LNCaP clone FGC (cell line): ENCODE measurements around the gene ZNF280A.

Experiments used
- DNase-seq: peaks from one replicate; pipeline ENCODE4 v3.0.0-alpha.2; 2011; ENCODE audit warnings: low read depth
- H3K4me3 ChIP-seq: 2 replicates; pipeline ENCODE4 v1.5.1; 2011; ENCODE audit warnings: mild to moderate bottlenecking, low read depth, low read length, control low read depth
- CTCF ChIP-seq: IDR thresholded peaks from 2 replicates; pipeline ENCODE4 v1.5.1; 2012; ENCODE audit warnings: mild to moderate bottlenecking; ENCODE audit not compliant: control insufficient read depth, insufficient read depth; ENCODE audit errors: extremely low read depth

Gene ZNF280A

GRCh38 chr22:22550789-22551434, 30.8 kb upstream of the ZNF280A start:
- H3K4me3 ChIP-seq: no peak overlapping the region
- TF ChIP-seq CTCF: no peak
- no peak for DNase-seq

DNA sequence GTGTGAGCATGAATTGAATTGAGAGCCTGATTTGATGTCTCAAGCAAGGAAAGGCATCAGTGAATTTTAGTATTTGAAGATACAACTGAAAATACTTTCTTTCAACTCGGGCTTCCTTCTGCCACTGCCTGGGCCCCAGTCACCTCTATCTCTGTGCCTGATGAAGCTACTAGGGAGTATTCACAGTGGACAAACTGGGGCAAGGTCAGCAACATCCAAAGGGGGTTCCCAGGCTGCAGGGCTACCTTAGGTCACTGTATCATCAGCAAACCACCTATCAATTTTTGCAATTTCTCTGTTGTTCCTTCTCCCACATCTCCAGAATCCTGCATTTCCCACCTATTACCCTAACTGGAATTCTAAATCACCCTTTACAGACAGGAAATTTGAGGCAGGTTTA, 28.8 kb upstream of the ZNF280A start:
- no peak for DNase-seq
- no peak for TF ChIP-seq CTCF
- H3K4me3 ChIP-seq: no peak overlapping the region

DNA sequence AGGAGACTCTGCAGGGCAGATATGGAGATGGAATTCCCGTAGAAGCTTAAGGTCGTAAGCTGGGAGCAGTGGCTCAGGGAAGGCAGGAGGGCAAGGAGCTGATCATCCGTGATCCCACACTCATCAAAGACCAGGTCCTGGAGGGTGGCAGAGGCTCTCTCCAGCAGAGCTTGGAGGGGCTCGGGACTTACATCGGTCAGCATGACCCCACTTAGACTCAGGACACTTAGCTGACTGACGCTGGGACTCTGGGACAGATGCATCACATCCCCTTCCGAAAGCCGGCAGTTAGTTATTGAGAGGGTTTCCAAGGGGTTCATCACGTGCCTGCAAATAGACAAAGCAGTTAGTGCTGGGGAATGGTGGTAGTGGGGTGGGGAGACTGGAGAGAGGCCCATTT, 28.2 kb upstream of the ZNF280A start:
- no peak overlapping the region for H3K4me3 ChIP-seq
- DNase-seq: no peak
- TF ChIP-seq CTCF: no peak

- TF ChIP-seq CTCF: no peak
- no peak overlapping the region for H3K4me3 ChIP-seq
- DNase-seq: no peak
Measured at GRCh38 chr22:22547692-22548300, 27.7 kb upstream of the ZNF280A start.

- no peak for TF ChIP-seq CTCF
Measured at GRCh38 chr22:22547226-22547625, 27.2 kb upstream of the ZNF280A start.

GRCh38 chr22:22546490-22546889, 26.4 kb upstream of the ZNF280A start:
- TF ChIP-seq CTCF: no peak
- no peak for DNase-seq
- H3K4me3 ChIP-seq: no peak overlapping the region

More at GRCh38 chr22:22547226-22547625, 27.2 kb upstream of the ZNF280A start:
- DNase-seq: no peak
- H3K4me3 ChIP-seq: no peak overlapping the region

DNA sequence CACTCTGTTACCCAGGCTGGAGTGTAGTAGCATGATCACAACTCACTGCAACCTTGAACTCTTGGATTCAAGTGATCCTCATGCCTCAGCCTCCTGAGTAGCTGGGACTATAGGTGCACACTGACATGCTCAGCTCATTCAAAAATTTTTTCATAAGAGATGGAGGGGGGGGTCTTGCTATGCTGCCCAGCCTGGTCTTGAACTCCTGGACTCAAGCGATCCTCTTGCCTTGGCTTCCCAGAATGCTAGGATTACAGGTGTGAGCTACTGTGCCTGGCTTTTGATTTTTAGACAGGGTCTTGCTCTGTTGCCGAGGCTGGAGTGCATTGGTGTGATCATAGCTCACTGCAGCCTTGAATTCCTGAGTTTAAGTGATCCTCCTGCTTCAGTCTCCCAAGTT, 25.0 kb upstream of the ZNF280A start:
- TF ChIP-seq CTCF: no peak
- DNase-seq: no peak
- no peak overlapping the region for H3K4me3 ChIP-seq
